Upper lobe of right lung (tissue), 1 donor: ENCODE measurements around the gene TMEM72. TPM values are rescaled to one million over a fixed set of nuclear protein-coding genes. Genes with fewer than 3 reads are reported as not detected.

Experiments
- ATAC-seq: fragments of 200-7000 bp; cut with Tn5 transposase; one replicate; pipeline ENCODE4 v1.9.1; 2020; ENCODE audit warnings: mild to moderate bottlenecking, moderate library complexity
- DNase-seq: peaks from one replicate; pipeline ENCODE4 v3.0.0-alpha.2; 2020
- H3K27ac ChIP-seq: fragments of 200-600 bp; one replicate; pipeline ENCODE4 v1.8.0; 2022
- H3K27me3 ChIP-seq: fragments of 200-600 bp; one replicate; pipeline ENCODE4 v1.8.0; 2022; ENCODE audit warnings: mild to moderate bottlenecking
- H3K36me3 ChIP-seq: fragments of 200-600 bp; one replicate; pipeline ENCODE4 v1.8.0; 2022
- H3K4me1 ChIP-seq: fragments of 200-600 bp; one replicate; pipeline ENCODE4 v1.8.0; 2022
- H3K4me3 ChIP-seq: fragments of 200-600 bp; one replicate; pipeline ENCODE4 v1.8.0; 2022; ENCODE audit warnings: mild to moderate bottlenecking
- H3K9me3 ChIP-seq: fragments of 200-600 bp; one replicate; pipeline ENCODE4 v1.8.0; 2022
- intact Hi-C: fragments of 100-400 bp; cut with DNase I; formaldehyde crosslinking; loops from one replicate; pipeline ENCODE4 v1.11.0; 2022
- total RNA-seq: library from RNA; stranded (reverse); fragmentation: NEBNext Ultra II Directional; extraction: Animal tissue kit (Norgen Biotek cat#: 25700); gene quantifications from one replicate; pipeline ENCODE4 v1.2.1, GENCODE V29; 2021
- TF ChIP-seq, protein P1 (sequence below): fragments of 200-600 bp; IDR thresholded peaks from one replicate; pipeline ENCODE4 v1.8.0; 2022; ENCODE audit warnings: antibody characterized with exemption
- donor health status: DM: no; HTN: yes; CAD: no; lungs with severe emphysema.

Gene TMEM72
- total RNA-seq, 1 donor from 2014 or later = not detected

DNA sequence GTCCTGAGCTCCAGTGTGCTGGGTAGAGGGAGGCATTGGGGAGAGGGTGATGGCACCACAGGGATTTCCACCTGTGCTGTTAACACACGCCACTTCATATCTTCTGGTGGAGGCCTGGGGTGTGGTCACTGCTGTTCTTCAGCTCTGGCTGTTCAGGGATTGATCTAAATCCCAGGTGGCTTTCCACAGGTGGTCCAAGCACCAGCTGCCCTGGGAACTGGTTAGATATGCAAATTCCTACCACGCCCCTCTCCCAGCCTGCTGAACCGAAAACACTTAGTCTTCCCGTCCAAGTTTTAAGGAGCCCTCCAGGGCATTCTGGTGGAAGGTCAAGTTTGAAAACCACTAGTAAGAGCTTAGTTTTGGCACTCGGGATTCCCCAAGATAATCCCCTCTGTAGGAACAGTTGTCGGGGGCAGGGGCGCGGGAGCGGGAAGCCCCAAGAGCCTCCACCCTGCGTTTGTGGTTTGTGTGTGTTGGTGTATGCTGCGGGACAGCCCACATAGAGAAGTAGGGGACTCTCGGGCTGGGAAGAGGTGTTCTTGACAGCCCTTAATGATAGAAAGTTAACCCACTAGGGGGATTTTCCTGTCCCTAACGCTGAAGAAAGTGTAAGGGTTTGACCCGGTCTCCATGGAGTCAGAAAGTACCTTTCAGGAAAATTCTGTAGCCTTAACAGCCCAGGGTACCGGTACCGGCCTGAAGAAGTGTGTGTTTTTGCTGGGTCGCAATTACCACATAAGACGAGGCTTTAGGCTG is 62.4 kb downstream of the TMEM72 start:
- peaks cover 42% of the 10 kb centered on the region for H3K4me1 ChIP-seq
- intact Hi-C loops = loop anchor here (5.0 kb wide), 1 partner anchor 41 kb away; no protein-coding TSS in a partner anchor
- no peak for DNase-seq
- H3K27me3 ChIP-seq = no peaks in the 10 kb centered on the region
- TF ChIP-seq, protein P1, sequence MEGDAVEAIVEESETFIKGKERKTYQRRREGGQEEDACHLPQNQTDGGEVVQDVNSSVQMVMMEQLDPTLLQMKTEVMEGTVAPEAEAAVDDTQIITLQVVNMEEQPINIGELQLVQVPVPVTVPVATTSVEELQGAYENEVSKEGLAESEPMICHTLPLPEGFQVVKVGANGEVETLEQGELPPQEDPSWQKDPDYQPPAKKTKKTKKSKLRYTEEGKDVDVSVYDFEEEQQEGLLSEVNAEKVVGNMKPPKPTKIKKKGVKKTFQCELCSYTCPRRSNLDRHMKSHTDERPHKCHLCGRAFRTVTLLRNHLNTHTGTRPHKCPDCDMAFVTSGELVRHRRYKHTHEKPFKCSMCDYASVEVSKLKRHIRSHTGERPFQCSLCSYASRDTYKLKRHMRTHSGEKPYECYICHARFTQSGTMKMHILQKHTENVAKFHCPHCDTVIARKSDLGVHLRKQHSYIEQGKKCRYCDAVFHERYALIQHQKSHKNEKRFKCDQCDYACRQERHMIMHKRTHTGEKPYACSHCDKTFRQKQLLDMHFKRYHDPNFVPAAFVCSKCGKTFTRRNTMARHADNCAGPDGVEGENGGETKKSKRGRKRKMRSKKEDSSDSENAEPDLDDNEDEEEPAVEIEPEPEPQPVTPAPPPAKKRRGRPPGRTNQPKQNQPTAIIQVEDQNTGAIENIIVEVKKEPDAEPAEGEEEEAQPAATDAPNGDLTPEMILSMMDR = no peak
- no peaks in the 10 kb centered on the region for H3K9me3 ChIP-seq
- H3K27ac ChIP-seq = peak overlapping the region; percentile 81
- peaks cover 16% of the 10 kb centered on the region for H3K36me3 ChIP-seq
- no peak for ATAC-seq
- no peak overlapping the region for H3K4me3 ChIP-seq

DNA sequence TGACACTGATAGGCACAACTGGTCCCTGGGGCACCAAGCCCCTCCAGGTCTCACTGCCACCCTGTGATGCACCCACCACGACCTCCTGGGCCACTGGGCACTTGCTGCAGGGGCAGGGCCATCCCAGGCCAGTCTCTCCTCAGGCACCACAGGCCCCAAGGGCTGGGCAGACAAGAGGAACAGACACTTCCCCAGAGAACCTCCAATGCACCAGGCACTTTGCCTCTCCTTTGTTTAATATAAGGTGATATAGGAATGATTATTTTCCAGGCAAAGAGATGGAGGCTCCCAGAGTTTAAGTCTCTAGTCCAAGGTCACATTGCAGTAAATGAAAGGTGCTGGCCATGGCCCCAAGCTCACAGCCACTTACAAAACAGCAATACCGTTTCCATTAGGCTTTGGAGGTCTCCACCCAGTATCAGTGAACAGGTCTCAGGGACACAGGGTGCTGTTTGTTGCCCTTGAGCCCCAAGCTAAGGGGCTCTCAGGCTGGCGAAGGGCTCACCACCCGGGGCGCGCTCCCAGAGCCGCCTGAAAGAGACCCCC is 63.0 kb downstream of the TMEM72 start:
- peaks cover 40% of the 10 kb centered on the region for H3K4me1 ChIP-seq
- H3K27me3 ChIP-seq = no peaks in the 10 kb centered on the region
- H3K9me3 ChIP-seq = no peaks in the 10 kb centered on the region
- ATAC-seq = no peak
- H3K4me3 ChIP-seq = peak overlapping the region; percentile 73
- no peak for DNase-seq
- peaks cover 16% of the 10 kb centered on the region for H3K36me3 ChIP-seq
- intact Hi-C loops = loop anchor here (5.0 kb wide), 1 partner anchor 42 kb away; no protein-coding TSS in a partner anchor
- peak overlapping the region; percentile 81 for H3K27ac ChIP-seq
- TF ChIP-seq, protein P1 = no peak

DNA sequence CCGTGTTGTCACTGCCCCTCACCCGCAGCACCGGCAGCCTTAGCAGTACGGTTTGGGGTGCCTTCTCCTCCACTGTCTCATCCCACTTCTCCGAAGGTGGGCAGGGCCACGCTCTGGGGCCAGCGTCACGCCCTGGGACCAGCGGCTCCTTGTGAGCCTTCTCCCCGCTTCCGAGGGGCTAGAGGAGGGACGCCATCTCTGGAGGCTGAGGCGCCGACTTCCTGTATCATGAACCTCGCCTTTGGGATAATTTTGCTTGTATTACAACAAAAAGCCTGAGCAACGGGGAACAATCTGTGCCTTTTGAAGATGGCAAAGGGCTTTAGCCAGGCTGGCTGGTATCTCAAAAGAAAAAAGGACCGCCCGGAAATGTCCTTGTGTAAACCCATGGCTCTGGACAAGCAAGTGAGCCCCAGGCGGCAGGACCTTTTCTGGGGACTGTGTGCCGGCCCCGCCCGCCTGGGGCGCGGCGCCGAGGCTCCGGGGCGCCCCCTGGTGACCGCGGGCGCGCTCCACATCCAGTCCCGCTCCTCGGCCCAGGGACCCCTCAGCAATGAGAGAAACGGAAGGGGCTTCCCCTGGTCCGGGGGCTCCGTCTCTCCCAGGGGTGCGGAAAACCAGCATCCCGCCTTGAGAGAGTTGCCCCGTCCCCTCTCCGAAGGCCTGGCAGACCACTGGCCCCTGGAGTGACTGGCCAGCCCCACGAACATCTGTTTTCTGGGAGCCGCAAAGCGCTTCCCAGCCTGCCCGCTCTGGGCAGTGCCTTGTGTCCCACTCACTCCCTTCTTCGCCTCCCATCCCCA is 63.7 kb downstream of the TMEM72 start:
- H3K27me3 ChIP-seq = no peaks in the 10 kb centered on the region
- H3K36me3 ChIP-seq = peaks cover 16% of the 10 kb centered on the region
- intact Hi-C loops = loop anchor here (5.0 kb wide), 1 partner anchor 43 kb away; no protein-coding TSS in a partner anchor
- ATAC-seq (peak; percentile 85), DNase-seq (peak; percentile 86)
- no peaks in the 10 kb centered on the region for H3K9me3 ChIP-seq
- H3K4me3 ChIP-seq = peak overlapping the region; percentile 73
- H3K4me1 ChIP-seq = peaks cover 46% of the 10 kb centered on the region
- peak overlapping the region; percentile 81 for H3K27ac ChIP-seq
- TF ChIP-seq, protein P1 = peak; percentile 99

DNA sequence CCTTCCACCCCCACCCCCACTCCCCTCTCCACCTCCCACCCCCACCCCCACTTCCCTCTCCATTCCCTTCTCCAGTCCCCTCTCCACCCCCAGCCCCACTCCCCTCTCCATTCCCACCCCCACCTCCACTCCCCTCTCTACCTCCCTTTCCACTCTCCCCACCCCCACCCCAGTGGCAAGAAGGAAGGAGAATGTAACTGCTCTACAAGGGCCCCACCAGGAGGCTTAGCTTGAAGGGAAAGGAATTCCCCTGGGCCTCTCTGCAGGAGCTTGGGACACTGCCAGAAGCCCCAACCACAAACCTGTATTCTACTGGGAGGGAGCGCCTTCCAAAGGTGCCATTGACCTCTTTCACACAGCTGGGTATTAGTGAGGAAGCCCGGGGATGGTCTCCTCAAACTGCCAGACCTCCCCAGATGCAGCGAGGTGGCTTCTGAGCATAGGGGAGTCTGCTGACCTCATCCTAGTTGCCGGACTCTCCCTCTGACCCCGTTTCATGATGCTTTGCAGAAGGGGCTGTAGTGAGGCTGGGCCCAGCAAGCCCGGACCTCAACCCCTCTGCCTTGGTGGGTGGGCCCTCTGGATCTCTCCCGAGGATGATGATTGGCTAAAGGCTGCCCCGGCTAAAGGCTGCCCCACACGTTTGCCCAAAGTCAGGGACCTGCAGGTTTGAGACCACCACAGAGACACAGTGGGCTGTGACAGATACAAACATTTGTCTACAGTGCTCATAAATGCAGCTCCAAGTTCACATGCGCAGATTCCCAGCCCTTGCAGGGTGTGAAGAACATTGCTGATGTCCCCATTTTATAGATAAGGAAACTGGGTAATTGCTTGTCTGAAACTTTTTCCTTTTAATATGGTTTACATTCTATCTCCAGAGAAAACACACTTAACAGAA is 64.5 kb downstream of the TMEM72 start:
- H3K27me3 ChIP-seq = no peaks in the 10 kb centered on the region
- H3K4me3 ChIP-seq = peak overlapping the region; percentile 73
- H3K4me1 ChIP-seq = peaks cover 54% of the 10 kb centered on the region
- peak overlapping the region; percentile 92 for H3K27ac ChIP-seq
- intact Hi-C loops = no loop called here
- peak; percentile 1 for ATAC-seq
- no peaks in the 10 kb centered on the region for H3K9me3 ChIP-seq
- TF ChIP-seq, protein P1 = no peak
- H3K36me3 ChIP-seq = peaks cover 16% of the 10 kb centered on the region
- no peak for DNase-seq
